GM21515 (cell line): ENCODE data around the gene C2.
"Not testable (repeated sequence)": the region's sequence is repeated elsewhere in the genome, so short reads cannot be mapped to it uniquely, and the experiment has no call there.

Experiments used
- ATAC-seq: cut with Tn5 transposase; IDR thresholded peaks from one replicate; pipeline ENCODE4 v1.9.1; 2021; ENCODE audit not compliant: unreplicated experiment

Gene C2

DNA sequence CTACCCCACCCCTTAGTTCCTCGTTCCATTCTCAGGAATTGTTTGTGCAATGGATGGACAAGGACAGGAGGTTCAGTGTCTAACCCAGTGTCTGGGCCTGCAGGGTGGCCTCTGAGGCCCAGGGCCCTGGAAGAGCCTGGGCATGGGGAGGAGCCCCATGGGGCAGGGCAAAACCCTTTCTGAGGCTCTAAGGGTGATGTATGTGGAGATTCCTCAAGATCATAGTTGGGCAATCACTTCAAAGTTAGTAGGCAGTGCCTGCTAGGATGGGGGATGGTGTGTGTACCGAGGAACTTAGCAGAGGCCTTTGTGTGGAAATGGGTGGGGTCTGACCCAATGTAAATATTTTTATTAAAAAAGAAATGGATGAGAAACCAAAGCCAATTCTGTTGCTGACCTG lies 6.7 kb upstream of the C2 start:
- no peak for ATAC-seq

DNA sequence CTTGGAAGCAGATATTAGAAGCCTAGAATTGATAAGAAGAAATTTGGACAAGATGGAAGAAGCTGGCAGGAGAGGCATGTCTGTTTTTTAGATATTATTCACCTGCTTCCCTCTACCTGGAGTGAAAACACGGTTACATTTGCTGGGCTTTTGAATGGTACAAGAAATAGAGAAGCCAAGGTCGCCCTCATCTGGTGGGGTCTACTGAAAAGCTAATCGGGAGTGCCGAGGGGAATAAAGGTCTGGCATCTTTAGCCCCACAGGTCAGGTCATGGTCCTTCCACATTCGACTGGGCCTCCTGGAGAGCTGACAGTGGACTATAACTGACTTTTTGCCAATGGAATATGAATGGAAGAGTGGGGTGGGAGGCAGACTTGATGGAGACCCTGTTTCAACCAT lies 4.6 kb upstream of the C2 start:
- ATAC-seq = no peak

DNA sequence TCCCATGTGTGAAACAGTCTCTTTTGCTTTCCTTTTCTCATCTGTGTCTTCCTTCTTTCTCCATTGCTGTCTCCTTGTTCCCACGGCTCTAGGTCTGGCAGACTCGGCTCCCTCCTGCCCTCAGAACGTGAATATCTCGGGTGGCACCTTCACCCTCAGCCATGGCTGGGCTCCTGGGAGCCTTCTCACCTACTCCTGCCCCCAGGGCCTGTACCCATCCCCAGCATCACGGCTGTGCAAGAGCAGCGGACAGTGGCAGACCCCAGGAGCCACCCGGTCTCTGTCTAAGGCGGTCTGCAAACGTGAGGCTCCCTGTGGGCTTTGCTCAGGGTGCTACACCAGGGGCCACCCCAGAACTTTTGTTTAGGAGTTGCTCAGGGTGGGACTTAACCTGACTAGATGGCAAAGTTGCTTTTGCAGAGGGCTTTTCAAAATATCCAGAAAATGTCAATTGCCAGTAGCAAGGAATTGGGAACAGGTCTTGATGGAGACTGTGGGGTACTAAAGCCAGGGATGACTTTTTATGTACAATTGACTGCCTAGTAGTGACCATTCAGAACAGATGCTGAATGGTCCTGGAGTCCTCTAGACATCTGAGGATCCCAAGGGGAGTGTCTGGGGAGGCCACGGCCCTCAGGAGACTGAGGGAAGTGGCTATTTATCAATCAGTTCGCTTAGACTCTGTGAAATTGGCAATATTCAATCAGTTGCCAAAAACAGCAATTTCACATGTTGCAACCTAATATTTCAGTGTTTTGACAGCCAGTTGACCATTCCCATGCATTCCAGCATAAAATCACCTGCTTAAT lies 550 bp downstream of the C2 start:
- no peak for ATAC-seq

DNA sequence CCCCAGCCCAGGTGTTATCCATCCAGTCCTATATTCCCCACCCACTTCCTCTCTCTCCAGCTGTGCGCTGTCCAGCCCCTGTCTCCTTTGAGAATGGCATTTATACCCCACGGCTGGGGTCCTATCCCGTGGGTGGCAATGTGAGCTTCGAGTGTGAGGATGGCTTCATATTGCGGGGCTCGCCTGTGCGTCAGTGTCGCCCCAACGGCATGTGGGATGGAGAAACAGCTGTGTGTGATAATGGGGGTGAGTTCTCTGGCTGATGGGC lies 1.1 kb downstream of the C2 start:
- no peak for ATAC-seq

DNA sequence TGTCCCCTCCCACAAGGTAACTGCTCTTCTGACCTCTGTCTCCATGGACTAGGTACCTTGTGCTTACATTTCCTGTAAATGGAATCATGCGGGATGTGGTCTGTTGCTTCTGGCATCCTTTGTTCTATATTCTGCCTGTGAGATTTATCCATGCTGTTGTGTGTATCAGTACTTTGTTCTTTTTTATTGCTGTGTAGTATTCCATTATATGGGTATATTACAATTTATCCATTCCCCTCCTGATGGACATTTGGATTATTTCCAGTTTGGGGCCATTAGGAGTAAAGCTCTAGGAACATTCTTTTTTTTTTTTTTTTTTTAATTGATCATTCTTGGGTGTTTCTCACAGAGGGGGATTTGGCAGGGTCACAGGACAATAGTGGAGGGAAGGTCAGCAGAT lies 3.4 kb downstream of the C2 start:
- no peak for ATAC-seq

DNA sequence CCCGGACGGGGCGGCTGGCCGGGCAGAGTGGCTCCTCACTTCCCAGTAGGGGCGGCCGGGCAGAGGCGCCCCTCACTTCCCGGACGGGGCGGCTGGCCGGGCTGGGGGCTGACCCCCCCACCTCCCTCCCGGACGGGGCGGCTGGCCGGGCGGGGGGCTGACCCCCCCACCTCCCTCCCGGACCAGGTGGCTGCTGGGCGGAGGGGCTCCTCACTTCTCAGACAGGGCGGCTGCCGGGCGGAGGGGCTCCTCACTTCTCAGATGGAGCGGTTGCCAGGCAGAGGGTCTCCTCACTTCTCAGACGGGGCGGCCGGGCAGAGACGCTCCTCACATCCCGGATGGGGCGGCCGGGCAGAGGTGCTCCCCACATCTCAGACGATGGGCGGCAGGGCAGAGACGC lies 4.6 kb downstream of the C2 start:
- not testable (repeated sequence) for ATAC-seq

DNA sequence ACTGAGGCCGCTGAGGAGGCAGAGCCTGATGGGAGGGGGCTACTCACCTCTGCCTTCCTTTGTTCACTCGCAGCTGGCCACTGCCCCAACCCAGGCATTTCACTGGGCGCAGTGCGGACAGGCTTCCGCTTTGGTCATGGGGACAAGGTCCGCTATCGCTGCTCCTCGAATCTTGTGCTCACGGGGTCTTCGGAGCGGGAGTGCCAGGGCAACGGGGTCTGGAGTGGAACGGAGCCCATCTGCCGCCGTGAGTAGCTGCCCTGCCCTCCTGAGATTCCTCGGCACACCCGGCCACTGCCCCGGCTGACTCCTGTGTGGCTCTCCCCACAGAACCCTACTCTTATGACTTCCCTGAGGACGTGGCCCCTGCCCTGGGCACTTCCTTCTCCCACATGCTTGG lies 6.0 kb downstream of the C2 start:
- ATAC-seq = no peak

DNA sequence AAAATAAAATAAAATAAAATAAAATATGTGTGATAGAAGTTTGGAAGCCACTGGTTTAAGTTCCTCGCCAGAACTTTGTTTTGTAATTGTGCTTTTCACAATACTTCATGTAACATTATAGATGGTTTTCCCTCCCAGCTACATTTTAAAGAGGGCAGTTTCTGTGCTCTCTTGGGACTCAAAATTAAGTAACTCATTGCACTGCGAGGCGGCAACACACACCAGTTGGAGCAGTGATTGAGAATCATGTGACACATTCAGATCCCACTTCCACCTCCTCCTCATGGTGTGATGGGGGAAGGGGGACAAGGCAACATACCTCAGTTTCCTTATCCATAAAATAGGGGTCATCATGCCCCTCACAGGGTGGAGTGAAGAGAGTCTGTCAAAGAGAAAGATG lies 7.5 kb downstream of the C2 start:
- ATAC-seq = no peak

DNA sequence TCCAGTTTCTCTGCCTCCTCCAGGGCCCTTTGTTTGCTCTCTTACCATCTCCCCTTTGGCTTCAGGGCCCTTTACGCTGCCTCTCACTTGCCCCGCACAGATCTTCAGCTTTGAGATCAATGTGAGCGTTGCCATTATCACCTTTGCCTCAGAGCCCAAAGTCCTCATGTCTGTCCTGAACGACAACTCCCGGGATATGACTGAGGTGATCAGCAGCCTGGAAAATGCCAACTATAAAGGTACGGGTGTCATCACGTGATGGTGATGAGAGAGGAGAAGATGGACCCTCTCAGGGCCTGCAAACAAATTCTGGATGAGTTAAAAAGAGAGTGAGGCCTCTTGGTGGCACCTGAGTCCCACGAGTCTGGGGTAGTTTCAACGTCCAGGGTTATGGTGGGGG lies 8.3 kb downstream of the C2 start:
- no peak for ATAC-seq

DNA sequence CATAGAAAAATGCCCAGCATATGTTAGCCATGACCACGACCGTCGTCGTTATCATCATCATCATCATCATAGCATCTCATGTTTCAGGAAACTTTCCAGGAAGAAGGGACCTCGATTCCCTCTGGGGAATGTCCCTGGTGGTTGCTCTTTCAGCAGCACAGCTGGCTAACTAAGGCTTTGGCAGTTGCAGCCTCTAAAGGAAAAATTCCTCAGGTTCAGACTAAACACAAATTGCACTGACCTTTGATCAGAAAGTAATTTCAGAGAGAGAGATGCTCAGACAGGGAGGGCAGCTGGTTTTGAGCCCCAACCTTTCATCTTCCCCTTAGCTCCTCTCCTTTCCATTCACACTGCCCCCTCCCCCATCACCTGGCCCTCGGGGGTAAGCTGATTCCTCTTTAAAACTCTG lies 12.7 kb downstream of the C2 start:
- no peak for ATAC-seq

DNA sequence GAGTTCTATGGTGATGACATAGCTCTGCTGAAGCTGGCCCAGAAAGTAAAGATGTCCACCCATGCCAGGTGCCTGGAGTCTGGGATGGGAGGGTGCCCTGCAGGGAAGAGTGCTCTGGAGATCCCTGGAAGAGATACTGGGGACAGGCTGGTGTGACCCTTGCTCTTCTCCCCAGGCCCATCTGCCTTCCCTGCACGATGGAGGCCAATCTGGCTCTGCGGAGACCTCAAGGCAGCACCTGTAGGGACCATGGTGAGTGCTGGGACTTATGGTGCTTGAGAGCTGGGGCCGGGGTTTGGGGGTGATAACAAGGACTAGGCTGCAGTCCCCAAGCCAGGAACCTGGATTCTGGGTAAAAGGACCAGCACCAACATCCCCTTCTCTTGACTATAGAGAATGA lies 16.2 kb downstream of the C2 start:
- ATAC-seq = no peak

DNA sequence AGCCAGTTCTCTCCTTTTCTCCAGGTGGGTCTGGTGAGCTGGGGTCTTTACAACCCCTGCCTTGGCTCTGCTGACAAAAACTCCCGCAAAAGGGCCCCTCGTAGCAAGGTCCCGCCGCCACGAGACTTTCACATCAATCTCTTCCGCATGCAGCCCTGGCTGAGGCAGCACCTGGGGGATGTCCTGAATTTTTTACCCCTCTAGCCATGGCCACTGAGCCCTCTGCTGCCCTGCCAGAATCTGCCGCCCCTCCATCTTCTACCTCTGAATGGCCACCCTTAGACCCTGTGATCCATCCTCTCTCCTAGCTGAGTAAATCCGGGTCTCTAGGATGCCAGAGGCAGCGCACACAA lies 17.6 kb downstream of the C2 start:
- ATAC-seq = no peak

DNA sequence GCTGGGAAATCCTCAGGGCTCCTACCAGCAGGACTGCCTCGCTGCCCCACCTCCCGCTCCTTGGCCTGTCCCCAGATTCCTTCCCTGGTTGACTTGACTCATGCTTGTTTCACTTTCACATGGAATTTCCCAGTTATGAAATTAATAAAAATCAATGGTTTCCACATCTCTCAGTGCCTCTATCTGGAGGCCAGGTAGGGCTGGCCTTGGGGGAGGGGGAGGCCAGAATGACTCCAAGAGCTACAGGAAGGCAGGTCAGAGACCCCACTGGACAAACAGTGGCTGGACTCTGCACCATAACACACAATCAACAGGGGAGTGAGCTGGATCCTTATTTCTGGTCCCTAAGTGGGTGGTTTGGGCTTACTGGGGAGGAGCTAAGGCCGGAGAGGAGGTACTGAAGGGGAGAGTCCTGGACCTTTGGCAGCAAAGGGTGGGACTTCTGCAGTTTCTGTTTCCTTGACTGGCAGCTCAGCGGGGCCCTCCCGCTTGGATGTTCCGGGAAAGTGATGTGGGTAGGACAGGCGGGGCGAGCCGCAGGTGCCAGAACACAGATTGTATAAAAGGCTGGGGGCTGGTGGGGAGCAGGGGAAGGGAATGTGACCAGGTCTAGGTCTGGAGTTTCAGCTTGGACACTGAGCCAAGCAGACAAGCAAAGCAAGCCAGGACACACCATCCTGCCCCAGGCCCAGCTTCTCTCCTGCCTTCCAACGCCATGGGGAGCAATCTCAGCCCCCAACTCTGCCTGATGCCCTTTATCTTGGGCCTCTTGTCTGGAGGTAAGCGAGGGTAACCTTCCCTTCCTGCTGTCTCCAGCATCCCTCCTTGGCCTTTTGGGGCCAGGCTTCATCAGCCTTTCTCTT lies 18.2 kb downstream of the C2 start, which contains the start of gene CFB:
Gene CFB (plus strand): TSS at position 589 of the 863 bp plus-strand sequence. CDS start 127 bp downstream, at position 716.
- no peak for ATAC-seq

DNA sequence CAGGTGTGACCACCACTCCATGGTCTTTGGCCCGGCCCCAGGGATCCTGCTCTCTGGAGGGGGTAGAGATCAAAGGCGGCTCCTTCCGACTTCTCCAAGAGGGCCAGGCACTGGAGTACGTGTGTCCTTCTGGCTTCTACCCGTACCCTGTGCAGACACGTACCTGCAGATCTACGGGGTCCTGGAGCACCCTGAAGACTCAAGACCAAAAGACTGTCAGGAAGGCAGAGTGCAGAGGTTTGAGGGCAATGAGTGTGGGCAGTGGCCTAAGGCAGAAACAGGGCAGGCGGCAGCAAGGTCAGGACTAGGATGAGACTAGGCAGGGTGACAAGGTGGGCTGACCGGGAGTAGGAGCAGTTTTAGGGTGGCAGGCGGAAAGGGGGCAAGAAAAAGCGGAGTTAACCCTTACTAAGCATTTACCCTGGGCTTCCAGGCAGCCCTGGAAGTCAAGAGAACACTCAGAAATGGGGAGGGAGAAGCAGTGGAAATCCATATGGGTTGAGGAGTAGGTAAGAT lies 18.9 kb downstream of the C2 start:
- no peak for ATAC-seq

DNA sequence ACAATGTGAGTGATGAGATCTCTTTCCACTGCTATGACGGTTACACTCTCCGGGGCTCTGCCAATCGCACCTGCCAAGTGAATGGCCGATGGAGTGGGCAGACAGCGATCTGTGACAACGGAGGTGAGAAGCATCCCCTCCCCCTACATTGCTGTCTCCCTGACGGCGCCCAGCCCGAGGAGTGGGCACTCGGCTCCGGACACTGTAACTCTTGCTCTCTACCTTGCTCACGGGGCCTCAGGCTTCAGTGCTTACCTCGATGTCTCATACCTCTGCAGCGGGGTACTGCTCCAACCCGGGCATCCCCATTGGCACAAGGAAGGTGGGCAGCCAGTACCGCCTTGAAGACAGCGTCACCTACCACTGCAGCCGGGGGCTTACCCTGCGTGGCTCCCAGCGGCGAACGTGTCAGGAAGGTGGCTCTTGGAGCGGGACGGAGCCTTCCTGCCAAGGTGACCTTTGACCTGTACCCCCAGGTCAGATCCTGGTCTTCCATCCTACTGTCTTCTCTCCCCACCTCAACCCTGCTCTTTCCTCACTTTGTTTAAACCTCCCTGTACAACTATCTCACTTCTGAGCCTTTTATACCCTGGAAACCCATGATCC lies 19.7 kb downstream of the C2 start:
- no peak for ATAC-seq

DNA sequence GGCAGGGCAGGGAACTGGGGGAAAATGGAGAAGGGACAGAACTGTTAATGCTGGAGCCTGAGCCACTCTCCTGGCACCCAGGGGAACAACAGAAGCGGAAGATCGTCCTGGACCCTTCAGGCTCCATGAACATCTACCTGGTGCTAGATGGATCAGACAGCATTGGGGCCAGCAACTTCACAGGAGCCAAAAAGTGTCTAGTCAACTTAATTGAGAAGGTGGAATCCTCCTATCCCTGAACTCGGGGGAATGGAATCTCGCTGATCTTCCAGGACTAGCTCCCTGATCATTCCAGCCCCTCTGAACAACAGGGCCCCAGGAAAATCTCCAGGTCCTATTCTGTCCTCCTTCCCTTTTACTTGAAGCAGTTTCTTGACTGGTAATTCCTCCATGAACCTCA lies 20.3 kb downstream of the C2 start:
- ATAC-seq = no peak

DNA sequence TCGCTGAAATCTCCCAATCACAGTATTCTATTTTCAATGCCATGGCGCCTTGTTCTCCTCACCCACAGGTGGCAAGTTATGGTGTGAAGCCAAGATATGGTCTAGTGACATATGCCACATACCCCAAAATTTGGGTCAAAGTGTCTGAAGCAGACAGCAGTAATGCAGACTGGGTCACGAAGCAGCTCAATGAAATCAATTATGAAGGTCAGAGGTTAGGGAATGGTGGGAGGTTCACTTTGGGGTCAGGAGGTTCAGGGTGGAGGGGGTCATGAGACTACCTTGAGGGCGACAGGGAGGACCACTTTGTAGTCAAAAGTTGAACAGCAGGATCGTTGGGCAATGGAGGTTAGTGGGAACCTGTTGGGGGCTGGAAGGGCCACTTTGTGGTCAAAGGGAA lies 20.8 kb downstream of the C2 start:
- ATAC-seq = no peak

DNA sequence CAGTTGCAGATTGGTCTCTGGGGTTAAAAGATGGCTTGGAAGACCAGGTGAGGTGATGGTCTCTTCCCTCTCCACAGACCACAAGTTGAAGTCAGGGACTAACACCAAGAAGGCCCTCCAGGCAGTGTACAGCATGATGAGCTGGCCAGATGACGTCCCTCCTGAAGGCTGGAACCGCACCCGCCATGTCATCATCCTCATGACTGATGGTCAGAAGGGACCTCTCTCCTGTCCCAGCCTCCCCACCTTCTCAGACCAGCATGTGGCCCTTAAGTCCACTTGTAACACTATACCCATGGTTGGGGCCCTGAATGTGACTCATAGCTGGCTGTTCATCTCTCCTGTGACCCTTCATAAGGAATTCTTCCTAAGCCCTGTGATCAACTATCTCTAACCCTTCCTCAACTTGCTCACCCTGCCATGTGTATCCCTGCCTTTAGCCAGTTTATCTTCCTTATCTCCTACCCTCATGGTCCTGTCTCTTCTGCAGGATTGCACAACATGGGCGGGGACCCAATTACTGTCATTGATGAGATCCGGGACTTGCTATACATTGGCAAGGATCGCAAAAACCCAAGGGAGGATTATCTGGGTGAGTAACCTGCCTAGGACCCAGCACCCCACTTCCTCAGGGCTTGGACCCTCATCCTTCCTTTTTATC lies 21.4 kb downstream of the C2 start:
- ATAC-seq = no peak

DNA sequence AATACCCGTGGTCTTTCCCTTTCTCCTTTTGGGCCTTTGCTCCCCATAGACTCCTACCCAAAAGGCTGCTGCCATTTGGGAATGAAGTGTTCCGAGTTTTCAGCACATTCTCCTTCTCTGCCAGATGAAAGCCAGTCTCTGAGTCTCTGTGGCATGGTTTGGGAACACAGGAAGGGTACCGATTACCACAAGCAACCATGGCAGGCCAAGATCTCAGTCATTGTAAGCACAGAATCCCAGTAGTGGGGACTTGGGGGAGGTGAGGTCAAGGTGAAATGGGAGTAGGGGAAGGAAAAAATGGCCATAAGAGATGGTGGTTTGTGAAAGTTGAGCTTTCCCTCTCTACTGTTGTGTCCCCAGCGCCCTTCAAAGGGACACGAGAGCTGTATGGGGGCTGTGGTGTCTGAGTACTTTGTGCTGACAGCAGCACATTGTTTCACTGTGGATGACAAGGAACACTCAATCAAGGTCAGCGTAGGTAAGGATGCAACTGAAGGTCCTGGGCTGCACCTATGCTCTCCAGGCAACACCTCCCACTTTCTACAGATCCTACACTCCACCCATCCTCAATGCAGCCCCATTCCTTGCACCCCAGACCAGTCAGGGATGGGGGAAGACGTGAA lies 22.5 kb downstream of the C2 start:
- no peak for ATAC-seq

DNA sequence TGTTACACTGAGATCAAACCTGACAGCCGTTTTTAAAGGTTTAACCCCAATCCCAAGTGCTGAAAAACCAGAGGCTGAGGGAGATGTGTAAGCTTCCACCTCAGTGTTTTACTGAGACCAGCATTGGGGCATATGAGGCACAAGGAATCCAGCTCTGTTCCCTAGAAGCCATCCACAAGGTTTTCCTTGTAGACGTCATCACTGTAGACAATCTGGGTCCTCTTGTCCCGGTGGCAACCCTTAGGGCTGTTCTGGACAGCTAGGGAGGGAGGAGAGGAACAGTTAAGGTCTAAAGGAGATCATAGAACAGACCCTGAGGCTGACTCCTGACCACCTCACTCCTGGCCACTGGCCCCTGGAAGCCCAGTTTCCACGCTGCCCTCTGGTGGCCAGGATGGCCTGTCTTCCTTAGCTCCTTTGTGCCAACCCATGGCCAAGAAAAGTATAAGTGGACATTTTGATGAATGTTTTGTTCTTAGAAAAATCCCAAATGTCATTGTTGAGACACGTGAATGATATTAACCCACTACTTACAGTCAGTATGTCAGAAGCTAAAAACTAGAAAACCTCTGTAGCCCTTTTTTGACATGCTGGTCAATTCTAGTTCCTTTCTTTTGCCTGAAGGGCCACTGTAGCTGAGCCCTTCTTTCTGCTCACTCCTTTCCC lies 24.8 kb downstream of the C2 start:
- no peak for ATAC-seq

DNA sequence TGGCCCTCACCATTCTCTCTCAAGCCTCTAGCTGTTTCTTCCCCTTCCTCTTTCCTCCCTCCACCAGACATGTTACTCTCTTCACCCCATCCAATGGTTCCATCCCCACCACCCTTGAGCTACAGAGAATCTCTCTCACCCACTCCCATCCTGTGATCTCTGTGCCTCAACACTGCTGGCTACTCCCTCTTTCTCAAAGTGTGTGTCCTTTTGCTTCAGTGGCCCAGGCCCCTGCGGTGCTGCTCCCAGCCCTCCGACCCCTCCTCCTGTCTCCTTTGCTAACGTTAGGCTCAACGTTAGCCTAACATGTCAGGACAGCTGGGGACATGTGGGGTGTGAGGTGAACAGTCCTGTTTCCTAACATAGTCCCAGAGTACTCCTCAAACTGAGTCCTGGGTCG lies 25.4 kb downstream of the C2 start:
- no peak for ATAC-seq
